ENCODE data around the gene MPP7.

The MPP7 gene

DNA sequence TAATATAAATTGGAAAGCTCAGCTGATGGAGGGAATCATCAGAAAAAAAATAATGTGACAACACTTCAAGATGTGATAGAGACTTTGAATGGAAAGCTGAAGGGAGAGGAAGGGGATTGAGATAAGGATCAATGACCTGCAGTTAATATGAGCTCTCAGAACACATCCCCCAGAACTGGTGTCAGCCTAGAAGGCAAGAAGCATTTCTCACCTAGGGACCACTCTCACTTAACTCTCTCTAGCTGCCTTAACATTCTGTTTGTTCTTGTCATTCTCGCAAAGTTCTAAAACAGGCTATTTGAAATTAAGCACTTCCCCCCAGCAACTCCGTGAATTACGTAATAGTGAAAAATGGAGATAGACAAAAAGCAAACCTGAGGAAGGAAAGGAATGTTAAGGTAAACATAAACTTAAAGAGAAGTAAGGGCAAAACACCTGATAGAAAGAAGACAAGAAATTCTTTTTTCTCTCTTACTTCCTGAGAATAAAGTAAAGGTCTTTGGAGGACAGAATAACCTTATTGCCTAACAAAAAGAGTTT, 1.2 kb upstream of the MPP7 start:
- TF ChIP-seq RAD21 (IDR thresholded peaks at IDR 0.05; ENCODE audit: low read depth) (no peak), TEAD4 (IDR thresholded peaks at IDR 0.05) (no peak), YY1 (IDR thresholded peaks at IDR 0.05; ENCODE audit: low read depth) (no peak), TCF12 (IDR thresholded peaks at IDR 0.05; ENCODE audit: low read depth) (no peak), EP300 (IDR thresholded peaks at IDR 0.05; ENCODE audit: borderline replicate concordance) (no peak), FOXM1 (IDR thresholded peaks at IDR 0.05; ENCODE audit: borderline replicate concordance, low read depth) (no peak)

DNA sequence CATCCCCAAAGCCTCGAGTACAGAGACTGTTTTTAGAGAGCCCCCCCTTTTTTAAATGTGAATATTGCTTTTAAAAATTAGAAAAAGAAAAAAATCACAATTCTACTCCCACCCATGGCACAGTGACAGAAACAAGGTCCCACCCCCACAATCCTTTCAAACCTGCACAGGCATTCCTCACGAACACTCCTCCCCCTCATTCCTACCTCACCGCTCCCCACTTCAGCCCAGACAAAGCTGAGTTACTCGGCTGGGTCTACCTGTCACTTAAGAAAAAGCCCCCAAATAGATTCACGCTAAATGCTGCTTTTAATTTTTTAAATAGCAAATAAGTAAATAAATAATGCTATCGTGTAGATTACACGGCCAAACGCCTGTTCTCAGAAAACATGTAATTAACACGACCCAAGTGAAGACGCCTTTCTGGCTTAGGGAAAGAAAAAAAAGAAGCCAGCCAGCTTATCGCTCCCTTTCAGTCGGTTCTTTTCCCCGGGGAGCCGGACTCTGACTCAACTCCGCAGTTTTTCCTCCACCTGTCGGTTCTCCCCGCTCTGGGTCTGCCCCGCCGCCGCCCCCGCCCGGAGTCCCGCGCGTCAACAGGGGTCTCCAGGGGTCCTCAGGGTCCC, 739 bp downstream of the MPP7 start:
- 0 out of 2 replicates have a peak, but pooled peaks have one; percentile 43 for TF ChIP-seq EGR1 (IDR thresholded peaks at IDR 0.05)
- TF ChIP-seq YY1 (IDR thresholded peaks at IDR 0.05; ENCODE audit: low read depth), result no peak
- TF ChIP-seq ZBTB7A (IDR thresholded peaks at IDR 0.05; ENCODE audit: low read depth), result peak; percentile 100

DNA sequence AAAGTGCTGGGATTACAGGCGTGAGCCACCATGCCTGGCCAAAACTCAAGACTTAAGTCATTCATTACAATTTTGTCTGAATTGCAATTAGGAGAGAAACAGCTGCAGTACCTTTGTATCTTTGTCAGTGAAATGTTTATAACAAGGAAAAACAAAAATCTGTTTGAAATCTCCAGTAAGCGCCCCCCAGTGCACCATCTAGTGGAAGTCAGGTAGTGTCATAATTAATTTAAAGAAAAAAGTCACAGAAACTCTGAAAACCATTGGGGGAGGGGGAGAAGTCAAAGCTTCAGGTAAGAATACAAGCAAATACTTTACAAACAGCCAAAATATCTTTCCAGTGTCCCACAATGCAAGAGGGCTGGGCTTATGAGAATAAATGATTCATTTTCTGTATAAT, 2.8 kb downstream of the MPP7 start:
- TF ChIP-seq TEAD4 (IDR thresholded peaks at IDR 0.05), result no peak
- TF ChIP-seq, protein P1, sequence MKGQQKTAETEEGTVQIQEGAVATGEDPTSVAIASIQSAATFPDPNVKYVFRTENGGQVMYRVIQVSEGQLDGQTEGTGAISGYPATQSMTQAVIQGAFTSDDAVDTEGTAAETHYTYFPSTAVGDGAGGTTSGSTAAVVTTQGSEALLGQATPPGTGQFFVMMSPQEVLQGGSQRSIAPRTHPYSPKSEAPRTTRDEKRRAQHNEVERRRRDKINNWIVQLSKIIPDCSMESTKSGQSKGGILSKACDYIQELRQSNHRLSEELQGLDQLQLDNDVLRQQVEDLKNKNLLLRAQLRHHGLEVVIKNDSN (IDR thresholded peaks at IDR 0.05), result no peak
- TF ChIP-seq EP300 (IDR thresholded peaks at IDR 0.05; ENCODE audit: borderline replicate concordance), result no peak
- TF ChIP-seq, protein P2, sequence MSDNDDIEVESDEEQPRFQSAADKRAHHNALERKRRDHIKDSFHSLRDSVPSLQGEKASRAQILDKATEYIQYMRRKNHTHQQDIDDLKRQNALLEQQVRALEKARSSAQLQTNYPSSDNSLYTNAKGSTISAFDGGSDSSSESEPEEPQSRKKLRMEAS (IDR thresholded peaks at IDR 0.05), result no peak
- TF ChIP-seq TAF1 (IDR thresholded peaks at IDR 0.05; ENCODE audit: low read depth), result no peak
- TF ChIP-seq, protein P3, sequence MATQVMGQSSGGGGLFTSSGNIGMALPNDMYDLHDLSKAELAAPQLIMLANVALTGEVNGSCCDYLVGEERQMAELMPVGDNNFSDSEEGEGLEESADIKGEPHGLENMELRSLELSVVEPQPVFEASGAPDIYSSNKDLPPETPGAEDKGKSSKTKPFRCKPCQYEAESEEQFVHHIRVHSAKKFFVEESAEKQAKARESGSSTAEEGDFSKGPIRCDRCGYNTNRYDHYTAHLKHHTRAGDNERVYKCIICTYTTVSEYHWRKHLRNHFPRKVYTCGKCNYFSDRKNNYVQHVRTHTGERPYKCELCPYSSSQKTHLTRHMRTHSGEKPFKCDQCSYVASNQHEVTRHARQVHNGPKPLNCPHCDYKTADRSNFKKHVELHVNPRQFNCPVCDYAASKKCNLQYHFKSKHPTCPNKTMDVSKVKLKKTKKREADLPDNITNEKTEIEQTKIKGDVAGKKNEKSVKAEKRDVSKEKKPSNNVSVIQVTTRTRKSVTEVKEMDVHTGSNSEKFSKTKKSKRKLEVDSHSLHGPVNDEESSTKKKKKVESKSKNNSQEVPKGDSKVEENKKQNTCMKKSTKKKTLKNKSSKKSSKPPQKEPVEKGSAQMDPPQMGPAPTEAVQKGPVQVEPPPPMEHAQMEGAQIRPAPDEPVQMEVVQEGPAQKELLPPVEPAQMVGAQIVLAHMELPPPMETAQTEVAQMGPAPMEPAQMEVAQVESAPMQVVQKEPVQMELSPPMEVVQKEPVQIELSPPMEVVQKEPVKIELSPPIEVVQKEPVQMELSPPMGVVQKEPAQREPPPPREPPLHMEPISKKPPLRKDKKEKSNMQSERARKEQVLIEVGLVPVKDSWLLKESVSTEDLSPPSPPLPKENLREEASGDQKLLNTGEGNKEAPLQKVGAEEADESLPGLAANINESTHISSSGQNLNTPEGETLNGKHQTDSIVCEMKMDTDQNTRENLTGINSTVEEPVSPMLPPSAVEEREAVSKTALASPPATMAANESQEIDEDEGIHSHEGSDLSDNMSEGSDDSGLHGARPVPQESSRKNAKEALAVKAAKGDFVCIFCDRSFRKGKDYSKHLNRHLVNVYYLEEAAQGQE (IDR thresholded peaks at IDR 0.05; ENCODE audit: low read depth), result no peak
- TF ChIP-seq RAD21 (IDR thresholded peaks at IDR 0.05; ENCODE audit: low read depth), result no peak
- TF ChIP-seq TCF12 (IDR thresholded peaks at IDR 0.05; ENCODE audit: low read depth), result no peak
- TF ChIP-seq FOXM1 (IDR thresholded peaks at IDR 0.05; ENCODE audit: borderline replicate concordance, low read depth), result no peak

DNA sequence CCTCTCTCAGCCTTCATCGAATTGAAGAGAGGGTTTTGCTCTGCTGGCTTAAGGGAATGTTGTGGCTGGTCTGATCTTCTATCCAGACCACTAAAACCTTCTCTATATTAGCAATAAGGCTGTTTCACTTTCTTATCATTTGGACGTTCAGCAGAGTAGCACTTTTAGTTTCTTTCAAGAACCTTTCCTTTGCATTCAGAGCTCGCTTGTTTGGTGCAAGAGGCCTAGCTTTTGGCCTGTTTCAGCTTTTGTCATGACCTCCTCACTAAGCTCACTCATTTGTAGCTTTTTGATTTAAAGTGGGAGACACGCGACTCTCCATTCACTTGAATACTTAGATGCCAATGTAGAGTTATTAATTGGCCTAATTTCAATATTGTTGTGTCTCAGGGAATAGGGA, 3.9 kb downstream of the MPP7 start:
- TF ChIP-seq, protein P1 (IDR thresholded peaks at IDR 0.05), result no peak

DNA sequence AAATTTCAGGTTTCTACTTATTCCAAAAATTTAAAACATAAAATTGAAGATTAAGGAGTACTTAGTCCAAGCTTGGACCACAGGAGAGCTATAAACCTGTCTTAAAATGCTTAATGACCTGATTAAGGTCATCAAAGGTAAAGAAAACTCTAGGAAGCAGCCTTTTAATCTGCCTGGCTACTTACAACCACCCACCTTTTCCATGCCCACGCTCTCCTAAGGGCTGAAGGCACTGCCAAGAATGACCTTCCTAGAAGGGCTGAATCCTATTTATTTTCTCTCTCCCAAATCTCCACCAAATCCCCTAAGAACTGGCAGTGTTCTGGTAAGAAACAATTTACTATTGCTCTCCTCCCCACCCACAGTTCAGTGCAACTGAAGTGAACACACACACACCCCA, 6.8 kb downstream of the MPP7 start:
- TF ChIP-seq TCF12 (IDR thresholded peaks at IDR 0.05; ENCODE audit: low read depth) (no peak), TEAD4 (IDR thresholded peaks at IDR 0.05) (no peak), CEBPB (IDR thresholded peaks at IDR 0.05) (no peak), FOXM1 (IDR thresholded peaks at IDR 0.05; ENCODE audit: borderline replicate concordance, low read depth) (no peak), RAD21 (IDR thresholded peaks at IDR 0.05; ENCODE audit: low read depth) (no peak), ZBTB7A (IDR thresholded peaks at IDR 0.05; ENCODE audit: low read depth) (no peak), CREB1 (IDR thresholded peaks at IDR 0.05; ENCODE audit: low read depth) (no peak), YY1 (IDR thresholded peaks at IDR 0.05; ENCODE audit: low read depth) (no peak), NFIC (IDR thresholded peaks at IDR 0.05) (no peak), EGR1 (IDR thresholded peaks at IDR 0.05) (no peak), TAF1 (IDR thresholded peaks at IDR 0.05; ENCODE audit: low read depth) (no peak), EP300 (IDR thresholded peaks at IDR 0.05; ENCODE audit: borderline replicate concordance) (no peak)
- TF ChIP-seq, protein P3 (IDR thresholded peaks at IDR 0.05; ENCODE audit: low read depth), result no peak
- TF ChIP-seq, protein P1 (IDR thresholded peaks at IDR 0.05), result no peak
- TF ChIP-seq, protein P2 (IDR thresholded peaks at IDR 0.05), result no peak

DNA sequence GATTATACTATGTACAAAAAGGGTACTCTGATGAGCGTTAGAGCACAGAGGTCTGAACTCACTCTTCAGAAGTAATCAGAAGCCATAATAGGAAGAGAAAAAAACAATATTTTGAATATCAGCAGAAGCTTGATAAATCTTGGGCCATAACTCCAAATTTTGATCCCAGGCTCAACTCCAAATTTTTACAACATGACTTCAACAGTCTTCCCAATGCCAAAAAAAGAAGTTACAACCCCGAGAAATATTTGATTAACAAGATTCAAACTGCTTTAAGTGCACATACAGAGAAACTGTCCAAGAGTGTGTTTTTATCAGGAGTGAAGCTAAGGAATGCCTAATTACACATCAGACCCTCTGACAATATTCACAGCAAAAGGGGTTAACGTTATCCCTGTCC, 7.5 kb downstream of the MPP7 start:
- TF ChIP-seq TCF12 (IDR thresholded peaks at IDR 0.05; ENCODE audit: low read depth) (no peak), TEAD4 (IDR thresholded peaks at IDR 0.05) (no peak), TAF1 (IDR thresholded peaks at IDR 0.05; ENCODE audit: low read depth) (no peak), YY1 (IDR thresholded peaks at IDR 0.05; ENCODE audit: low read depth) (no peak), EP300 (IDR thresholded peaks at IDR 0.05; ENCODE audit: borderline replicate concordance) (no peak), NFIC (IDR thresholded peaks at IDR 0.05) (no peak), FOXM1 (IDR thresholded peaks at IDR 0.05; ENCODE audit: borderline replicate concordance, low read depth) (no peak), RAD21 (IDR thresholded peaks at IDR 0.05; ENCODE audit: low read depth) (no peak), ZBTB7A (IDR thresholded peaks at IDR 0.05; ENCODE audit: low read depth) (no peak)
- TF ChIP-seq, protein P1 (IDR thresholded peaks at IDR 0.05), result no peak
- TF ChIP-seq, protein P2 (IDR thresholded peaks at IDR 0.05), result no peak

Data from Ishikawa (cell line).